NCI-H82 treated with DMSO at 0.1 percent for 48 hours (cell line): ENCODE results near the gene MYEOV.

Experiments used
- DNase-seq: peaks from one replicate; lab custom pipeline; 2025; ENCODE audit not compliant: unreplicated experiment; lab: John Stamatoyannopoulos, UW

MYEOV gene

DNA sequence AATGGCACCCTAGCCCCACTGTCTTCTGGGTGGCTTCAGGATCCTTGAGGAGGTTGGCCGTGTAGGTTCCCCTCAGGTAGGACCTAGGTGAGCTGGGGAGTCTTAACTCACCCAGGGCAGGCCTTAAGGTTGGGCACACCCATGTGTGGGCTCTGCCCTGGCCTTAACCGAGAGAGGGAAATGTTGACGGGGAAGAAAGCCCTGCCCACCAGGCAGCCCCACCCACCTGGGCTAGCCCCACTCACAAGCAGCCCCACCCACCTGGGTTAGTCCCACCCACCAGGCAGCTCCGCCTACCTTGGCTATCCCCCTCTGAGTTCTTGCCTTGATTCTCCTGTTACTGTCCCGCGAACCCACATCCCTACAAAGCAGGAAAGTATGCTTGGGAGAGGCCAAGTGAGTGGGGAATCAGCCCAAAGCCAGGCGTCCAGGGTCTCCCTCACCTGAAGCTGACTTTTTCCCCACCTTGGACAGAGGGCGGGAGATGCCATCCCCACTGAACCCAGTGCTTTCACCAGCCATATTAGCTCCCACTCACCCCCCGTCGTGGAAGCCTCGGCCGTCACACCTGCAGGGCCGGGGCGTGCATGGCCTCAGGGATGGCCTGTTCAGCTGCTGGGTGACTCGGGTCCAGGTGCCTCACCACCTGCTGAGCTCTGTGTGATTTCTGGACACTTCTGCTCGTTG lies at the start of gene MYEOV:
MYEOV (plus strand) TSS at position 337 of the 687 bp plus-strand sequence. CDS start 1,200 bp downstream, outside the sequence.
- DNase-seq, result no peak

DNA sequence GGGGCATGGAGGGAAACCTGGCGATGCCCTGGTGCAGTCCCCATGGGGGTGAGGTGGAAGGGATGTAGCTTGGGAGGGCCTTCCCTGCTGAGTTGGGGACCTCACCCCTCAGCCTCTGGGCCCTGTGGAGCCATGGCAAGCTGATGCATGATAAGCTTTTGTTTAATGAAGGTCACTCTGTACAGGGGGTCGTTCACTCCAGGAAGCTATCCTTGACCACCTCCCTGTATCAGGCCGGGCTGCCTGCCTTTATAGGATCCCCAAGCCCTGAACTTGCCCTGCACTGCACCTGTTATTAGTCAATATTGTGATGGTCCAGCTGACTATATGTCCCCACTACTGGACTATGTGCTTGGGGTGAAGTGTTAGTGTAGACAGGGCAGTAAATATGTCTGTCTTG lies 49.7 kb upstream of the MYEOV start:
- no peak for DNase-seq

DNA sequence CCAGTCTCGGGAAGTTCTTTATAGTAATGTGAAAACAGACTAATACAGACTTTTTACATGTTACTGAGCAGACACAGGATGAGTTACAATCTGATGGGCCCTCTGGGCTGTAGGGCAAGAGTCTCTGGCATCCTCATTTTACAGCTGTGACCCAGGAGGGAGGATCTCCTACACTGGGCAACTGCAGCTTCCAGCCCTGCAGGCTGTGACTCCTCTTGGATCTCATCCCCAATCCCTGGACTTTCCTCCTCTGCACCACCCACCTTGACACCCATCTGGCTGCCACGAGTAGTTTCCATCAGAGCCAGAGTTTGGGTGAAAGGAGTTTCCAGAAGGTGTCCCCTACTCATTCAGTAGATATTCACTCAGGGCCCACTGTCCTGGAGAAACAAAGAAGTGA lies 48.9 kb upstream of the MYEOV start:
- no peak for DNase-seq

- no peak for DNase-seq
Observed at GRCh38 chr11:69245491-69246345, 48.2 kb upstream of the MYEOV start.

- no peak for DNase-seq
Observed at GRCh38 chr11:69249311-69250185, 44.4 kb upstream of the MYEOV start.

- DNase-seq, result no peak
Observed at GRCh38 chr11:69250186-69251056, 43.5 kb upstream of the MYEOV start.

DNA sequence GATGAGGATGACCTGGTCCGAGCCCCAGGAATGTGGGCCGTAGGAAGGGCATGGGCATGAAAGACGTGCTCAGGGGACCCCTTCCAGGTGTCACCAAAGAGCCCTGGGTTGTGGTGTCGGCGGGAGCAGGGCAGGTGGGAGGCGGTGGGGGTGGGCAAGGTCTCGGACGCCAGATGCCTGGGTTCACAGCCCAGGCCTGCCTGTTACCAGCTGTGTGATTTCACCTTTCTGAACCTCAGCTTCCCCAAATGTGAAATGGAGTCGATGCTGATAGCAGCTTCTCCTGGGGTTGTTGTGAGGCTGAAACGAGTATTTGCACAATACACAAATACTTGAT lies 42.9 kb upstream of the MYEOV start:
- DNase-seq, result no peak

GRCh38 chr11:69251639-69252489 lies 42.1 kb upstream of the MYEOV start:
- no peak for DNase-seq

GRCh38 chr11:69252490-69252837 lies 41.5 kb upstream of the MYEOV start:
- DNase-seq, result no peak

DNA sequence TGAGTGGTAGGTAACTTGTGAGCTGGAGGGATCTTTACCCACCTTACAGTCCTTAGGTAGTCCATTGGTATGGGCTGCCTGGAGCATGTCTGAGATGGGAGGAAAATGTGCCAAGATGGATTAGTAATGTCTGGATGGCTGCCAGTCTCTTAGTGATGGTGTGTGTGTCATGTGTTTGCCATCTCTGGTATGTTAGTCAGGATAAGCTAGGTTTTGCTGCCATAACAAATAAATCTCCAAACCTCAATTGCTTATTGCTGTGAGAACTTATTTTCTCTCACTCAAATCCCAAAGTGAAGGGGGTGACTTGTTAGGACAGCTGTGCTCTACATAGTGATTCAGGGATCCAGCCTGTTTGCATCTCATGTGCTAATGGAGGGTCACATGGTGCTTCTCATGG lies 40.9 kb upstream of the MYEOV start:
- no peak for DNase-seq

GRCh38 chr11:69257134-69257533 lies 36.8 kb upstream of the MYEOV start:
- DNase-seq, result no peak

GRCh38 chr11:69257838-69258658 lies 35.9 kb upstream of the MYEOV start:
- DNase-seq, result no peak

DNA sequence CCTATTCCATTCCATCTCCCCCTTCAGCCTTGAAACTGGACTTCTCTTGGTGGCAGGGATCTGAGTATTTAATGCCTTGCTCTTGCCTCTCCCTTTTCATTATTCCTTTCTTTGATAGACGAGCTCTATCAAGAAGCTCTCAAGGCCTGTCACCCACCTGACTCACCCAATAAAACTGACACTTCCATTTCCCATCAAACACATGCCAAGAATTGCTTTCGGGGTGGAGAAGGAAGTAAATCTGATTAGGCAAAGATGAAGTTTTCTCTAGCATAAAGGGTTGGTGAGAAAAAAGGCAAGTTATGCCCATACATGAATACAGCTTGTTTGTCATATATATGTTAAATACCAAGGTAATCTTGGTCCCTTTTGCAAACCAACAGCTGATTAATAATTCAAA lies 34.9 kb upstream of the MYEOV start:
- no peak for DNase-seq

DNA sequence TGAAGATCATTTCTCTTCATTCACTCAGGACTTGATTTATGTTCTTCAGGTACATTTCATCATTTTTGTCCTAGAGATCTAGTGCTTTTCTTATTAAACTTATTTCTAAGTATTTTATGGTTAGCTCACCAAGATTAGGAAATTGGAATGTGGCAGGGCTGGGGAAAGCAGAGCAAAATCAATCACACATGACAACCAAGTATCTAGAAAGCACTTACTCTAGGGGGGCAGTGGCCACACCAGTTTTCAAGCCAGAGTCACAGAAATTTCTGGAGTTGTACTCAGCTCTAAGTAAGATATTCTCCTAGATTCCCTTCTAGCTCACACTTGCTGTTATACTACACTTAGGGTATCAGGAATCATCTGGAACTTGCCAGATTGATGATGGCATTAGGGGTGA lies 33.3 kb upstream of the MYEOV start:
- no peak for DNase-seq

- DNase-seq, result no peak
Observed at GRCh38 chr11:69261116-69261515, 32.8 kb upstream of the MYEOV start.

DNA sequence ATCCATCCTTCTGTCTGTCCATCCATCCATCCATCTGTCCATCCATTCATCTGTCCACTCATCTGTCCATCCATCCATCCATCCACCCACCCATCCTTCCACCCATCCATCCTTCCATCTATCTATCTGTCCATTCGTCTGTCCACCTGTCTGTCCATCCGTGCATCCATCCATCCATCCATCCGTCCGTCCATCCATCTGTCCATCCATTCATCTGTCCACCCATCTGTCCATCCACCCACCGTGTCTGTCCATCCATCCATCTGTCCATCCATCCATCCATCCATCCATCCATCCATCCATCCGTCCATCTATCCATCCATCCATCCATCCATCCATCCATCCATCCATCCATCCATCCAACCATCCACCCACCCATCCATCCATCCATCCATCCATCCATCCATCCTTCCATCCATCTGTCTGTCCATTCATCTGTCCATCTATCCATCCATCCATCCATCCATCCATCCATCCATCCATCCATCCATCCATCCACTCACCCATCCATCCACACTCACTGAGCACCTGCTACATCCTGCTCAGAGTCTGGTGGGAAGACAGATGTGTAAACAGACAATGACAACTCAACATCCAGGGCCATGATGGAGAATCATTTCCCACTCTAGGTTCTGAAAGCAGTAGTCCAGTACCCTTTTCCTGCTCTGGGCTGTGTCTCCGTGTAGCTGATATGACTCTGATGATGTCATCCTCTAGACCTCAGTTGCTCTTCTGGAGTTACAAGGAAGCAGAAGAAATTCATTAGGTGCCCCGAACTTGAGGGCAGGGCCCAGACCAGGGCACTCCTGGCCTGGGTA lies 30.8 kb upstream of the MYEOV start:
- no peak for DNase-seq

DNA sequence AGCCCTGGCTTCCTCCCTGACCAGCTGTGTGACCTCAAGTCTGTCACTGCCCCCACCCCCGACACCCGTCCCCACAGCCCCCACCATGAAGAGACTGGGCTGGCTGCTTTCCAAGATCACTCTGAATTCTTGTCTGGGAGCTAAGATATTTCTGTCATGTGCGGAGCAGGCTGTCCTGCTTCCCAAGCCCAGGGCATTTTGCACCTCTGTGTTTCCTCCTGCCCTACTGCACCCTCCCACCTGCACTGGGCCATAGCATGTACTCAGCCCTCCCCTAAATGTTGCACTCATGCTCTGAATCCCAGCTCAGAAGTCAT lies 30.3 kb upstream of the MYEOV start:
- DNase-seq, result no peak

GRCh38 chr11:69264486-69264885 lies 29.5 kb upstream of the MYEOV start:
- DNase-seq, result no peak
